ENCODE results near the gene GADD45G. TPM values are rescaled to one million over a fixed set of nuclear protein-coding genes. Genes with fewer than 3 reads are reported as not detected.

GADD45G gene
- total and polyA plus RNA-seq, 4 donors = 5.5 to 106 (median 43.3) TPM

GRCh38 chr9:89596937-89597555 is 7.8 kb upstream of the GADD45G start:
- 85% methylated on average over 13 of the region's 13 CpGs for WGBS
- H3K4me1 ChIP-seq (ENCODE audit: control insufficient read depth in 4 of 4, insufficient read depth in 4 of 4, low read length in 3 of 4) = peaks cover 0 to 6% (median 3%) of the 10 kb centered on the region in 4 donors
- H3K27me3 ChIP-seq (ENCODE audit: control insufficient read depth in 4 of 4, insufficient read depth in 4 of 4, low read length in 3 of 4) = no peaks in the 10 kb centered on the region
- no peak for DNase-seq (ENCODE audit: low spot score)
- no peaks in the 10 kb centered on the region for H3K36me3 ChIP-seq (ENCODE audit: control insufficient read depth in 4 of 4, insufficient read depth in 3 of 4, low read depth in 1 of 4, low read length in 3 of 4)
- TF ChIP-seq JUND (IDR thresholded peaks at IDR 0.05) (no peak), RXRA (IDR thresholded peaks at IDR 0.05) (no peak), GABPA (IDR thresholded peaks at IDR 0.05 in 1 of 2, conservative IDR thresholded peaks at IDR 0.05 in 1 of 2) (no peak), NR2F2 (IDR thresholded peaks at IDR 0.05) (no peak), ZBTB33 (IDR thresholded peaks at IDR 0.05) (no peak), RAD21 (IDR thresholded peaks at IDR 0.05) (no peak), MAX (IDR thresholded peaks at IDR 0.05) (no peak), YY1 (IDR thresholded peaks at IDR 0.05) (no peak), TAF1 (conservative IDR thresholded peaks at IDR 0.05) (no peak)
- no peaks in the 10 kb centered on the region for H3K9me3 ChIP-seq (ENCODE audit: control insufficient read depth in 4 of 4, low read length in 3 of 4)
- H3K9ac ChIP-seq (ENCODE audit: low read depth in 1 of 2, low read length in 2 of 2) = no peak overlapping the region
- H3K27ac ChIP-seq (ENCODE audit: low read depth in 1 of 2, low read length in 2 of 2) = no peak overlapping the region
- no peak overlapping the region for H3K4me3 ChIP-seq (ENCODE audit: low read depth in 1 of 3, low read length in 3 of 3)

GRCh38 chr9:89597711-89598362 is 7.0 kb upstream of the GADD45G start:
- H3K9ac ChIP-seq (ENCODE audit: low read depth in 1 of 2, low read length in 2 of 2) = no peak overlapping the region
- 40% methylated on average over 7 of the region's 7 CpGs for WGBS
- no peaks in the 10 kb centered on the region for H3K9me3 ChIP-seq (ENCODE audit: control insufficient read depth in 4 of 4, low read length in 3 of 4)
- TF ChIP-seq RAD21 (IDR thresholded peaks at IDR 0.05) (peak; percentile 99 to 100), CTCF (IDR thresholded peaks at IDR 0.05; ENCODE audit: low read depth, low read length, missing input control) (peak; percentile 95), HNF4G (IDR thresholded peaks at IDR 0.05) (no peak)
- no peaks in the 10 kb centered on the region for H3K27me3 ChIP-seq (ENCODE audit: control insufficient read depth in 4 of 4, insufficient read depth in 4 of 4, low read length in 3 of 4)
- H3K4me3 ChIP-seq (ENCODE audit: low read depth in 1 of 3, low read length in 3 of 3) = no peak overlapping the region
- DNase-seq (ENCODE audit: low spot score) = peak; percentile 69
- H3K4me1 ChIP-seq (ENCODE audit: control insufficient read depth in 4 of 4, insufficient read depth in 4 of 4, low read length in 3 of 4) = peaks cover 0 to 6% (median 3%) of the 10 kb centered on the region in 4 donors
- no peak overlapping the region for H3K27ac ChIP-seq (ENCODE audit: low read depth in 1 of 2, low read length in 2 of 2)
- H3K36me3 ChIP-seq (ENCODE audit: control insufficient read depth in 4 of 4, insufficient read depth in 3 of 4, low read depth in 1 of 4, low read length in 3 of 4) = no peaks in the 10 kb centered on the region

- H3K27me3 ChIP-seq (ENCODE audit: control insufficient read depth in 4 of 4, insufficient read depth in 4 of 4, low read length in 3 of 4) = no peaks in the 10 kb centered on the region
- H3K36me3 ChIP-seq (ENCODE audit: control insufficient read depth in 4 of 4, insufficient read depth in 3 of 4, low read depth in 1 of 4, low read length in 3 of 4) = no peaks in the 10 kb centered on the region
- H3K9ac ChIP-seq (ENCODE audit: low read depth in 1 of 2, low read length in 2 of 2) = no peak overlapping the region
- H3K4me1 ChIP-seq (ENCODE audit: control insufficient read depth in 4 of 4, insufficient read depth in 4 of 4, low read length in 3 of 4) = peaks cover 0 to 9% (median 5%) of the 10 kb centered on the region in 4 donors
- TF ChIP-seq RAD21 (IDR thresholded peaks at IDR 0.05) (peak in 1 of 2 donors; percentile 2), FOXA1 (IDR thresholded peaks at IDR 0.05) (no peak)
- no peak overlapping the region for H3K27ac ChIP-seq (ENCODE audit: low read depth in 1 of 2, low read length in 2 of 2)
- H3K9me3 ChIP-seq (ENCODE audit: control insufficient read depth in 4 of 4, low read length in 3 of 4) = no peaks in the 10 kb centered on the region
- H3K4me3 ChIP-seq (ENCODE audit: low read depth in 1 of 3, low read length in 3 of 3) = no peak overlapping the region
- no peak for DNase-seq (ENCODE audit: low spot score)
- WGBS = 3% methylated on average over 2 of the region's 2 CpGs
Measured at GRCh38 chr9:89598363-89598713, 6.5 kb upstream of the GADD45G start.
